ENCODE measurements around the gene VIT.

- TF ChIP-seq TCF12 (IDR thresholded peaks at IDR 0.05; ENCODE audit: low read depth) = no peak
- TF ChIP-seq YY1 (IDR thresholded peaks at IDR 0.05; ENCODE audit: low read depth) = no peak
- TF ChIP-seq EGR1 (IDR thresholded peaks at IDR 0.05) = no peak
- TF ChIP-seq NFIC (IDR thresholded peaks at IDR 0.05) = no peak
- no peak for TF ChIP-seq REST (IDR thresholded peaks at IDR 0.05; ENCODE audit: low read depth)
- no peak for TF ChIP-seq EP300 (IDR thresholded peaks at IDR 0.05; ENCODE audit: borderline replicate concordance)
- no peak for TF ChIP-seq ZBTB7A (IDR thresholded peaks at IDR 0.05; ENCODE audit: low read depth)
- no peak for TF ChIP-seq TAF1 (IDR thresholded peaks at IDR 0.05; ENCODE audit: low read depth)
- no peak for TF ChIP-seq MAX (IDR thresholded peaks at IDR 0.05)
- TF ChIP-seq FOXM1 (IDR thresholded peaks at IDR 0.05; ENCODE audit: borderline replicate concordance, low read depth) = no peak
These were observed 92.8 kb downstream of the VIT start for GRCh38 chr2:36789181-36789804.

Data from Ishikawa (cell line).